ENCODE data around the gene SH3BGRL2.
"Not testable (repeated sequence)": the region's sequence is repeated elsewhere in the genome, so short reads cannot be mapped to it uniquely, and the experiment has no call there.

The SH3BGRL2 gene

GRCh38 chr6:79737172-79737571 is 106.0 kb downstream of the SH3BGRL2 start:
- Histone ChIP-seq H3K27ac (ENCODE audit: low read length) (no peak overlapping the region), H3K4me1 (ENCODE audit: control insufficient read depth, insufficient read depth, low read length) (no peaks in the 10 kb centered on the region), H3K36me3 (ENCODE audit: control insufficient read depth, insufficient read depth, low read length) (no peaks in the 10 kb centered on the region), H3K9me3 (ENCODE audit: control insufficient read depth, insufficient read depth, low read length) (no peaks in the 10 kb centered on the region), H3K27me3 (ENCODE audit: control insufficient read depth, insufficient read depth, low read length) (no peaks in the 10 kb centered on the region), H3K4me3 (ENCODE audit: low read length) (no peak overlapping the region)
- WGBS (ENCODE audit: insufficient coverage, insufficient read length), result no CpG with 5 or more reads among the region's 8 CpGs
- DNase-seq (ENCODE audit: low read depth, low spot score), result no peak

DNA sequence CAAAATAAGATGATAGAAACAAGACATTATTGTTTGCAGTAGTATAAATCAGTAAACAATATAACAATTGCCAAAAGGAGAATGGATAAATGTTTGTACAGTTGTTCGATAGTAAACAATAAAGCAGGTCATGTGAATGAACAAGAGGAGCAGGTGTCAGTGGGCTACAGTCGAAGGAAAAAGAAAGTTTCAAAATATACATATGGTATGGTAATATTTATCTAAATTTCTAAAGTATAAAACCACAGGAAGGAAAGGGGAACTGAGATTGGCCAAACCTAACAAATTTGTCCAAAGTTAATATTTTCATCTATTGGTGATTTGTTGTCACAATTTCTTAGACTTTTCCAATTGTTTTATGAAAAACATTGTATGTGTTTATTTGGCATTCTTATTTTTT is 110.9 kb downstream of the SH3BGRL2 start:
- H3K27ac ChIP-seq (ENCODE audit: low read length), result no peak overlapping the region
- no peaks in the 10 kb centered on the region for H3K36me3 ChIP-seq (ENCODE audit: control insufficient read depth, insufficient read depth, low read length)
- no peak overlapping the region for H3K4me3 ChIP-seq (ENCODE audit: low read length)
- no CpG with 5 or more reads among the region's 2 CpGs for WGBS (ENCODE audit: insufficient coverage, insufficient read length)
- H3K4me1 ChIP-seq (ENCODE audit: control insufficient read depth, insufficient read depth, low read length), result no peaks in the 10 kb centered on the region
- H3K9me3 ChIP-seq (ENCODE audit: control insufficient read depth, insufficient read depth, low read length), result no peaks in the 10 kb centered on the region
- DNase-seq (ENCODE audit: low read depth, low spot score), result no peak
- H3K27me3 ChIP-seq (ENCODE audit: control insufficient read depth, insufficient read depth, low read length), result no peaks in the 10 kb centered on the region

GRCh38 chr6:79745282-79745681 is 114.2 kb downstream of the SH3BGRL2 start:
- not testable (repeated sequence) for H3K4me3 ChIP-seq (ENCODE audit: low read length); DNase-seq (ENCODE audit: low read depth, low spot score); H3K9me3 ChIP-seq (ENCODE audit: control insufficient read depth, insufficient read depth, low read length); H3K4me1 ChIP-seq (ENCODE audit: control insufficient read depth, insufficient read depth, low read length); H3K27ac ChIP-seq (ENCODE audit: low read length); H3K36me3 ChIP-seq (ENCODE audit: control insufficient read depth, insufficient read depth, low read length); H3K27me3 ChIP-seq (ENCODE audit: control insufficient read depth, insufficient read depth, low read length)
- WGBS (ENCODE audit: insufficient coverage, insufficient read length), result no CpG with 5 or more reads among the region's 2 CpGs

- WGBS (ENCODE audit: insufficient coverage, insufficient read length), result no CpG with 5 or more reads among the region's 3 CpGs
- not testable (repeated sequence) for H3K9me3 ChIP-seq (ENCODE audit: control insufficient read depth, insufficient read depth, low read length); DNase-seq (ENCODE audit: low read depth, low spot score); H3K4me3 ChIP-seq (ENCODE audit: low read length); H3K27me3 ChIP-seq (ENCODE audit: control insufficient read depth, insufficient read depth, low read length); H3K27ac ChIP-seq (ENCODE audit: low read length); H3K36me3 ChIP-seq (ENCODE audit: control insufficient read depth, insufficient read depth, low read length); H3K4me1 ChIP-seq (ENCODE audit: control insufficient read depth, insufficient read depth, low read length)
Observed at GRCh38 chr6:79746325-79746724, 115.2 kb downstream of the SH3BGRL2 start.

- WGBS (ENCODE audit: insufficient coverage, insufficient read length), result no CpG with 5 or more reads among the region's 4 CpGs
- no peak overlapping the region for H3K27ac ChIP-seq (ENCODE audit: low read length)
- H3K9me3 ChIP-seq (ENCODE audit: control insufficient read depth, insufficient read depth, low read length), result no peaks in the 10 kb centered on the region
- H3K36me3 ChIP-seq (ENCODE audit: control insufficient read depth, insufficient read depth, low read length), result no peaks in the 10 kb centered on the region
- no peaks in the 10 kb centered on the region for H3K27me3 ChIP-seq (ENCODE audit: control insufficient read depth, insufficient read depth, low read length)
- H3K4me3 ChIP-seq (ENCODE audit: low read length), result no peak overlapping the region
- no peak for DNase-seq (ENCODE audit: low read depth, low spot score)
- no peaks in the 10 kb centered on the region for H3K4me1 ChIP-seq (ENCODE audit: control insufficient read depth, insufficient read depth, low read length)
Observed at GRCh38 chr6:79750806-79751205, 119.7 kb downstream of the SH3BGRL2 start.
